HG03432 (cell line): Measurements from ENCODE around the gene GTF2F2.
"Not testable (repeated sequence)": the region's sequence is repeated elsewhere in the genome, so short reads cannot be mapped to it uniquely, and the experiment has no call there.

Experiments
- ATAC-seq: cut with Tn5 transposase; IDR thresholded peaks from one replicate; pipeline ENCODE4 v1.9.1; 2021; ENCODE audit warnings: mild to moderate bottlenecking, moderate library complexity; ENCODE audit not compliant: unreplicated experiment

GTF2F2 gene

DNA sequence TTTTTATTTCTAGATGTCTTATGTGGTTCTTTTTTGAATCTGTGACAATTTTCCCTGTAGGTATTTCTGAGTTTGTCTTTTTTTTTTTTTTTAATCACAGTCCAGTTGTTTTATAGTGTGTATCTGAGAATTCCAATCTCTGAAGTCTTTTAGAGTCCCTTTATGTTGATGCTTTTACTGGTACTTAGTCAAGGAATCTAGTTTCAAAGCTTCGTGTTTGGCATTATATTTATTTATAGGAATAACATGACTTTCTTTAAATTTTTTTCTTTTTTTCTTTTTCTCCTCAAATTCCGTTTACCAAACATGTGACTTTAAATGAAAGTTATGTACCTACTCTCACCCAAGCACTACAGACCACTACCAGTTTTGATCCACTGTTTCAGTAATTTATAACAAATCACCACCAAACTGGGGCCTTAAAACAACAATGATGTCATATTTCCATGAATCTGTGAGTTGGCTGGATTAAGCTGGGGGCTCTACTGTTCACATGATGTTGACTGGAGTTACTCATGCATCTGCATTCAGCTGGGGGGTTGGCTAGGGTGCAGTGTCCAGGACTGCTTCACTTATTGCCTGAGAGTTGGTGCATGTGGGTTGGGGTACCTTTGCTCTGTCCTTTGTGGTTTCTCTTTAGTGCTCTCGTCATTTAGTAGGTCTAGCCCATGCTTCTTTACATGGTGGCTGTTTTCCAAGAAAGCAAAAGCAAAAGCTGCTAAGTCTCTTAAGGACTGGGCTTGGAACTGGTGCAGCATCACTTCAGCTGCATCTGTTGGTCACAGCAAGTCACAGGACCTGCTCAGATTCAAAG is 58.2 kb downstream of the GTF2F2 start:
- ATAC-seq = no peak

DNA sequence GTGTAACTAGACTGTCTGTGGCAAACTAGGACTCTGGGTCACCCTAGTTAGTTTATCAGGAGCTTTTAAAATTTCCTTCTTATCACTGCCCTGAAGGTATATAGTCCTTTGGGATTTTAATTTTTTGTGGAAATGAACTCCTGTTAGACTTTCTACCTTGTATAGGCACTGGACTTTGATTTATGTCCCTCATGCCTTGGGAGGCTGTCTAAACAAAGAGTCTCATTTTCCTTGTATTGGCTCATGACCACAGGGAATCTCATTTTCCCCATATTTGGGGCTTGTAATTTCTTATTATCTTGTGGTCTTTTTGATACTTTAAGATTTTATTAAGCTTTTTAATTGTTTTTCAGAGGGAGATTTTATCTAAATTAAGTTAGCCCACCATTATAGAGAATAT is 59.1 kb downstream of the GTF2F2 start:
- ATAC-seq = no peak

- no peak for ATAC-seq
Observed at GRCh38 chr13:45180303-45180702, 60.0 kb downstream of the GTF2F2 start.

- ATAC-seq = no peak
Observed at GRCh38 chr13:45180713-45181601, 60.6 kb downstream of the GTF2F2 start.

DNA sequence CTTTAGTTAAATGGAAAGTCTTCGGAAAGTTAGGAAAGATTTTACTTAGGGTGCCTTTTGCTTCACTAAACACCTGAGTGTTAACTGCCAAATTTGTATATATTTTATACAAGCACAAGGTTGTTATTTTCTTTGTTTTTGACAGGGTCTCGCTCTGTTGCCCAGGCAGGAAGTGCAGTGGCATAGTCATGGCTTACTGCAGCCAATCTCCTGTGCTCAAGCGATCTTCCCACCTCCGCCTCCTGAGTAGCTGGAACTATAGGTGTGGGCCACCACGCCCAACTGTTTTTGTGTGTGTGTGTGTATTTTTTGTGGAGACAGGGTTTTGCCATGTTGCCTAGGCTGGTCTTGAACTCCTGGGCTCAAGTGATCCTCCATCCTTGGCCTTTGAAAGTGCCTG is 64.4 kb downstream of the GTF2F2 start:
- no peak for ATAC-seq

DNA sequence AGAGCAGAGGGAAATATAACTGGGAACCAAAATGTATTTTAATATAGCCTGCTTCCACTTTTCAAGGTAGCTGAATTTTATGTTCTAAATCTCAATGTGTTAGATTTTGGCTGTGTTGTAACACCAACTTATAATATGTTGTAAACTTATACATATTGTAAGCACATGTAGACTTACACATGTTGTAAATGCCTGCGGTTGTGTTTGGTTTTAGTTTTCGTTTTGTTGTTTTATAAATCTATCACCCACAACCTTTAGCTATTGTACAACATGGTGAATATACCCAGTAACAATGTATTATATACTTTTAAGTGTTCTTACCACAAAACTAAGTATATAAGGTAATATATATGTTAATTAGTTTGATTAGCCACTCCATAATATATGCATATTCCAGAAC is 65.0 kb downstream of the GTF2F2 start:
- no peak for ATAC-seq

DNA sequence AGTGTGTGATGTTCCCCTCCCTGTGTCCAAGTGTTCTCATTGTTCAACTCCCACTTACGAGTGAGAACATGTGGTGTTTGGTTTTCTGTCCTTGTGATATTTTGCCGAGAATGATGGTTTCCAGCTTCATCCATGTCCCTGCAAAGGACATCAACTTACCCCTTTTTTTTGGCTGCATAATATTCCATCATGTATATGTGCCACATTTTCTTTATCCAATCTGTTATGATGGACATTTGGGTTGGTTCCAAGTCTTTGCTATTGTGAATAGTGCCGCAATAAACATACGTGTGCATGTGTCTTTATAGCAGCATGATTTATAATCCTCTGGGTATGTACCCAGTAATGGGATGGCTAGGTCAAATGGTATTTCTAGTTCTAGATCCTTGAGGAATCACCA is 68.8 kb downstream of the GTF2F2 start:
- not testable (repeated sequence) for ATAC-seq

DNA sequence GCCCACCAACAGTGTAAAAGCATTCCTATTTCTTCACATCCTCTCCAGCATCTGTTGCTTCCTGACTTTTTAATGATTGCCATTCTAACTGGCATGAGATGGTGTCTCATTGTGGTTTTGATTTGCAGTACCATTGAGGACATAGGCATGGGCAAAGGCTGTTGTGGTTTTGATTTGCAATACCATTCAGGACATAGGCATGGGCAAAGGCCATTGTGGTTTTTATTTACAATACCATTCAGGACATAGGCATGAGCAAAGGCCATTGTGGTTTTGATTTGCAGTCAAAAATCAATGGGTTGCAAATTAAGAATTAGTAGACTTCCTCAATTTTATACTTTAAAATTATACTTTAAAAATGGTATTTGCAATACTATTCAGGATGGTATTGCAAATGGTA is 69.2 kb downstream of the GTF2F2 start:
- ATAC-seq = not testable (repeated sequence)

DNA sequence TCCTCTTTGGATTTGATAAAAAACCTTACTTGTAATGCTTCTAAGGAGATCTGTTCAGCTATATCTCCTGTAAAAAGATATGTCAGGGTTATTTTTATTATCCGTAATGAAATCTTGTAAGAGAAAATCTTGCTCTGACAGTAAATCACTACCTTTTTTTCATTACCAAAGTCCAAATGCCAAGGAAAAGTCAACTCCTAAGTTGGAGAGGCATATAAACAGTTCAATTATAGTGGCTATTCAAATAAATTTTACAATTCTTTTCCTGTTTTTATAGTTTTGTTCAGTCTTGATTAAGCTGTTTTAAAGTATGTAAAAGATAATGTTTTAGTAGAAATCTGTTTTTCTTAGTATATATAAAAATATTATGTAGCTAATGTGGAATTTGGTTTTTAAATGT is 71.6 kb downstream of the GTF2F2 start:
- ATAC-seq = no peak

DNA sequence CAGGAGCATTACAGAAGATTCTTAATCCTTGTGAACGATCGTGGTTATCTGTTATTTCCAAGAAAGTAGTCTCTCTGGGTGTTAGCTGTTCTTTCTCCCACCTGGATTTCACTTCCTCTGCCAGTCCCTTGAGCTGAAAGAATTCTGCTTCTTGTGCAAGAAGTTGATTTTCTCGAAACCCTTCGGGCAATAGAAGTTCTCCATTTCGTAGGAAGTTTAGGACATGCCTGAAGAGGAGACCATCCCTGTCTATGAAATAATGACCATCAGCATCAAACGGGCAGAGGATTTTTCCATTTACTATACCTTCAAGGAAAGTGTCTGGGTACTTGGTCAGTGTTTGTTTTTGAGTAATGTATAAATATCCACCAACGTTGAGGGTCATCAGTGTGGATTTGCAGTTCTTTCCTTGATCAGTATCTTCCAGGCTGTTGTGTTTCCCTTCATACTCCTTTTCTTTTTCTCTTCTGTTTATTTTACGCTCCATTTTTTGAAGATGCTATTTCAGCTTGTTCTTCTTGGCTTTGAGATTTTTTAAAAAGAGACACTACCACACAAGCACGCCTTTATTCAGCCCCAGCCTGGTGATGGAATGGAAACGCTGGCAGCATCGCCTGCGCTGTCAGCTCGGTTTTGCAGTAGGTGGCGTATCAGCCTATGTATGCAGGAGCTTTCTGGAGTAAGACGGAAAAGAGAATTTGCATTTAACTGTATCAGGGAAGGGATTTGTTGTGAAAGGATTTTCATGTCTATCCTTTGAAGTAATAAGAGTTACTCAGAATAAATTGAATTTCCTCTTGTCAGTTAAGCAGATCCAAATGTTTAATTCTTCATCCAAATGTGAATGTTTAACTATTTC is 74.0 kb downstream of the GTF2F2 start:
- ATAC-seq = no peak

GRCh38 chr13:45195421-45195820 is 75.1 kb downstream of the GTF2F2 start:
- ATAC-seq = no peak

DNA sequence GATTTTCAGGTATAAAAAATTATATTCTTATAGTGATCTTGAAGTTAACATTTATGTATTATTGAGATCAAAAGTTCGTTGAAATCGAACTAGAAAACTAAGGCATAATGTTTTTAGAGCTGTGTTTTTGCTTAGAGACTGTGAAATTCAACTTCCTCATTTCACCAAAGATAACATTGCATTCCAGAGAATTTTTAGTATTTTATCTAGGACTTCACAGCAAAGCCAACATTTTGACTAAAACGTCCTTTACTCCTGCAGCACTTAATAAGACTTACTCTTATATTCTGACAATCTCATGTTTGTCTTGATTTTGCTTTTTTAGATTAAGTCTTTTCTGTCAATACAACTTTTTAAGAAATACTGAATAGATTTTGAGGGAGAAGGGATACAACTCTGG is 75.8 kb downstream of the GTF2F2 start:
- ATAC-seq = no peak

DNA sequence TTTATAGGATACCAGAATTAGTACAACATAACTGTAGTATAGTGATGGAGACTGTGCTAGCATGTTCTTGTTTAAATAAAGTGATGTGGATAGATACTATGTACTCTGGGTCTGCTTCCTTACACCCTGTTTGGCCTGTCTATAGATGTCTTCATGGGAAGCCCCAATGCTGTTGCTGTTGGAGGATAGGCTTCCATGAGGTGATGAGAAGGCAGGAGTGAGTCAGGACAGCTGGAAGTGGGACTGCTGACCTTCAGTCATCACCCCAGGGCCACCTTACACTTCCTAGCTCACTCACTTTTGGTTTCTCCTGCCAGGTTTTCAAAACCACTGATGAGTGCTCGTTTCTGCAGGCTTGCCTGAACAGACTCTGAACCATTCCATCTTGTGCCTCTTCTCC is 76.3 kb downstream of the GTF2F2 start:
- peak; percentile 63 for ATAC-seq

GRCh38 chr13:45198041-45198440 is 77.7 kb downstream of the GTF2F2 start:
- ATAC-seq = no peak

DNA sequence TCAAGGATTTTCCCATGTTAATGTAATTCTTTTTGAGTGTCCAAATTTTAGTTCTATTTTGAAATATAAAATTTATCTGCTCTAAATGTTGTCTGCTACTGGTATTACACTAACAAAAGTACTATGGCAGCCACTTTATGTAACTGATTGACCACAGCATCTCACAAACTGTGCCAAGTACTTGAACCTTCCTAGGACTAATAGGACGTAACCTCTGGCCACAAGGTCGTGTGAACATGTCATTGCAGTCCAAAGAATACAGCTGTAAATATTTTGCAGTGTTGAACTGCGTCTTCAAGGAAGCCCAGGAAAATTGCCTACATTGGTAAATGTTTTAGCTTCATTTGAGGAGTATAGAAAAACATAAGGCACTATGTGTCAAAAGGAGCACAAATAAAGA is 78.6 kb downstream of the GTF2F2 start:
- no peak for ATAC-seq

DNA sequence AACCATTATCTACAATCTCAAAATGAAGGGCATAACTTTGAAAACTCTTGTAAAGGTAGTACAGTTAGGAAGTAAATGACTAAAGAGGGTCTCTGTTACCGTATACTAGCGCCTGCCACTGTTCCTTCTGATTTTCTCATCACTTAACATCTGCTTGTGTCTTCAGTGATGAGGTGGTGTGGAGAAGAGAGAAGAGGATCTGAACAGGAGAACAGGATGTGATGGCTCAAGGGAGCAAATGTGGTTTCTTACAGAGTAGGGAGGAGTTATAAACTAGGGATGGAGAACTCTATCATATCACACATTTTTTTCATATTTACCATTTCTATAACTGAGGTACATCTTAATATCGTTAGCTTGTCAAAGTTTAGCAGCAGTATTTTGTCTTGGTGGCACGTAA is 79.4 kb downstream of the GTF2F2 start:
- no peak for ATAC-seq

DNA sequence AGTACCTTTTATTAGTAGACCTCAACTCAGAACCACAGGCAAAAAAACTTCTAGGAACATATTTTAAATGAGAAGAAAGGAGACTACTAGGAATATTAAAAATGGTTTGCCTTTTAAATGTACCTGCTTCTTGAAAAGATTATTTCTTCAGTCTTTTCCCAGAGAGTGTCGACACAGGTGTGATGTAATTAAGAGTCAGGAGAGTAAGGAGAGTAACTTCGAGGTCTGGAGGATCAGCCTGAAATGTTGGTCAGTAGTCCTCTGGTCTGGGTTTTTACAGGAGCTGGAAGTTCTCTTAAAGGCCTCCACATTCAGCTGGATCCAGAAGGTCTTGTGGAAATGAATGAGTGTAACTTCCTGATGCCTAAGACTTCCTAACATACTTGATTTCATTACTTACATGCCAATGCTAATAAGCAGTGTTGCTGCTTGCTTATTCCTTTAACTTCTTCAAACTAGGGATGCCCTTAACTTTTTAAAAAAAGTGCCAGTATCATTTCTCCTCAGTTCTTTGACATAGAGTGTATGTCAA is 80.5 kb downstream of the GTF2F2 start, which contains the start of gene KCTD4:
KCTD4 (minus strand) TSS at position 345 of the 532 bp plus-strand sequence. CDS start 6,478 bp downstream, outside the sequence.
- ATAC-seq = no peak

DNA sequence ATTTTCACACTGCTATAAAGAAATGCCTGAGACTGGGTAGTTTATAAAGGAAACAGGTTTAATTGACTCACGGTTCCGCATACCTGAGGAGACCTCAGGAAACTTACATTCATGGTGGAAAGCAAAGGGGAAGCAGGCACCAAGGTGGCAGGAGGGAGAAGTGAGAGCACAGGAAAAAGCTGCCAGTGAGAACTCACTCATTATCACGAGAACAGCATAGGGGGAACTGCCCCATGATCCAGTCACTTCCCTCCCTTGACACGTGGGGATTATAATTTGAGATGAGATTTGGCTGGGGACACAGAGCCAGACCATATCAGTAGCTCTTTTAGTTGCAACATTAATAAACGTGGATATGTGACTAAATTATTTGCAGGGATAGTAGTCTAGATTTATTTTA is 84.8 kb downstream of the GTF2F2 start:
- no peak for ATAC-seq

DNA sequence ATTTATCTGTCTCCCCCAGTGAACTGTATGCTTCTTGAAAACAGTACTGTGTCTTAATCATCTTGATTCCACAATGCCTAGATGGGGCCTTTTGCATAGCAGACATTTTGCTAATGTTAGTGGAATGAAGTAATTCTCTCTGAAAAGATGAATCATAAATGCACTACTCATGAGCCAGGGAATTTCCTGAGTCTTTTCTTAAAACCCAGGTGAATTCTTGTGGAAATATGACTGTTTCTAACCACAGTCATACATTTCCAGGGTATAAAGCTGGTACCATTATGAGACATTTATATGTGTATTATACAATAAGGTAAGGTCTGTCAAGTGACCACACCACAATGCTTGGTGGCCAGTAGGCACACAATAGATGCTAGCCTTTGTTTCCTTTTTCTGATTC is 86.0 kb downstream of the GTF2F2 start:
- ATAC-seq = peak; percentile 72

DNA sequence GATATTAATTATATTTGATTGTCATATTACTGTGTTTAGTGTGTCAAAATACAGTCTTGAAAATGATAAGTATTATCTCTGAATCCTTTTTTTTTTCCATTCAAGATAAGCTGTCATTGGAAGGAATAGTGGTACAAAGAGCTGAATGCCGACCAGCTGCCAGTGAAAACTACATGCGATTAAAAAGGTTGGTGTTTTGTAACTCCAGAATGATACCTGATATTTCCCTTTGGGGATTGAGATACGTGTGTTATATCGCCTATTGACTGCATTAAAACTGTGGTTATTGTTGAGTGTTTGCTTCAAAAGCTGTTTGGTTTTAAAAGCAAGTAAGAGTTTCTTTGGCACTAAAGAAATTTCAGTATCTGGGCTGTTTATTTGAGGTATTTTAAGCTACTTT is 87.0 kb downstream of the GTF2F2 start:
- no peak for ATAC-seq

GRCh38 chr13:45208132-45208531 is 87.8 kb downstream of the GTF2F2 start:
- no peak for ATAC-seq
